ENCODE results near the gene CELF2.

DNA sequence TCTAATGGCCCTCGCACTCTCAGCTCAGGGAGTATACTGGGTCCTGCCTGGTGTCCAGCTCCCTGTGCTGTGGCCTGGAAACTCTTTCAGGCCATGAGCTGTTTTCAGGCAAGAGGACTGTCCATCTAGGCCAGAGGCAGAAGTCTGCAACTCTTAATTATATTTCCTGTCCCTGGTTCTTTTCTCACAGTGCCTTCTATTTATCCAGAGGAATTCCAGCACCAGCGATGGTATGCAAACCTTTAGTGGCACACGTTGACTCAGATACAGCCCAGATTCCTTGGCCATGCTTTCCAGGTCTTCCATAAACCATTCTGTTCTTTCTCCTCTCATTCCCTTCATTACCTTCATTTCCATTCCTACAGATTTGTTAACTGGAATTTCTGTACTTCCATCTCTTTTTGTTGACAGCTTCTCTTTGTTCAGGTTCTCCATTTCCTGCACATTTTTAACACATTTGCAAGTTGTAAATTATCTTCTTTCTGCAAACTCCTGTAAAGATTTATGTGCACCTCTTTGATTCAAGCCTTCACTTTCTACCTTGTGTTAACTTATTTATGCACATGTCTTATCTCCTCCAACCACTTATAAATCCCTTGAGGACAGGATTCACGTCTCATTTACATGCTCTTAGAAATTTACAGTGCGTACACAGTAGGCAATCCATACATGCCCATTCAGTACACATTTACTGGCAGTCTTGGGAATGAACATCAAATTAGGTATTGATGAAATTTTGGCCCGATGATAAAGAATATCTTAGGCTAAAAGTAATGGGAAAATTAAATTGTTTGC lies 172.1 kb downstream of the CELF2 start:
- TF ChIP-seq, protein P1, sequence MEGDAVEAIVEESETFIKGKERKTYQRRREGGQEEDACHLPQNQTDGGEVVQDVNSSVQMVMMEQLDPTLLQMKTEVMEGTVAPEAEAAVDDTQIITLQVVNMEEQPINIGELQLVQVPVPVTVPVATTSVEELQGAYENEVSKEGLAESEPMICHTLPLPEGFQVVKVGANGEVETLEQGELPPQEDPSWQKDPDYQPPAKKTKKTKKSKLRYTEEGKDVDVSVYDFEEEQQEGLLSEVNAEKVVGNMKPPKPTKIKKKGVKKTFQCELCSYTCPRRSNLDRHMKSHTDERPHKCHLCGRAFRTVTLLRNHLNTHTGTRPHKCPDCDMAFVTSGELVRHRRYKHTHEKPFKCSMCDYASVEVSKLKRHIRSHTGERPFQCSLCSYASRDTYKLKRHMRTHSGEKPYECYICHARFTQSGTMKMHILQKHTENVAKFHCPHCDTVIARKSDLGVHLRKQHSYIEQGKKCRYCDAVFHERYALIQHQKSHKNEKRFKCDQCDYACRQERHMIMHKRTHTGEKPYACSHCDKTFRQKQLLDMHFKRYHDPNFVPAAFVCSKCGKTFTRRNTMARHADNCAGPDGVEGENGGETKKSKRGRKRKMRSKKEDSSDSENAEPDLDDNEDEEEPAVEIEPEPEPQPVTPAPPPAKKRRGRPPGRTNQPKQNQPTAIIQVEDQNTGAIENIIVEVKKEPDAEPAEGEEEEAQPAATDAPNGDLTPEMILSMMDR (conservative IDR thresholded peaks at IDR 0.05; ENCODE audit: low read depth, low read length) = no peak
- TF ChIP-seq EZH2 (IDR thresholded peaks at IDR 0.05; ENCODE audit: borderline replicate concordance, low read depth, low read length, poor library complexity, severe bottlenecking) = no peak
